Activated B cell treated with CpG ODN at 0.5 μM for 24 hours (primary cell): ENCODE results near the gene MMP17. TPM values are rescaled to one million over a fixed set of nuclear protein-coding genes. Genes with fewer than 3 reads are reported as not detected.

Source experiments
- ATAC-seq: fragments of 200-7000 bp; cut with Tn5 transposase; one replicate; pipeline ENCODE4 v1.10.0; 2021; ENCODE audit warnings: low read depth, mild to moderate bottlenecking, moderate library complexity
- CTCF ChIA-PET: fragments of 350-600 bp; sonication (Branson Sonifier 250); formaldehyde crosslinking; loops from one replicate; lab custom pipeline; 2021; ENCODE audit warnings: antibody characterized with exemption; lab: Charles Lee
- POLR2A ChIA-PET: fragments of 350-600 bp; sonication (Branson Sonifier 250); formaldehyde crosslinking; loops from one replicate; lab custom pipeline; 2021; ENCODE audit warnings: antibody characterized with exemption; lab: Charles Lee
- DNase-seq: peaks from one replicate; pipeline ENCODE4 v3.0.0; 2022
- H3K27ac Mint-ChIP-seq: one replicate; pipeline ENCODE4 v1.8.0; 2020; ENCODE audit warnings: mixed read lengths
- H3K27me3 Mint-ChIP-seq: one replicate; pipeline ENCODE4 v1.8.0; 2021; ENCODE audit warnings: mixed read lengths
- H3K36me3 Mint-ChIP-seq: one replicate; pipeline ENCODE4 v1.8.0; 2021; ENCODE audit warnings: low read depth, mixed read lengths
- H3K4me1 Mint-ChIP-seq: one replicate; pipeline ENCODE4 v1.8.0; 2021; ENCODE audit warnings: mixed read lengths
- H3K4me3 Mint-ChIP-seq: one replicate; pipeline ENCODE4 v1.8.0; 2020; ENCODE audit warnings: mild to moderate bottlenecking, mixed read lengths
- H3K9me3 Mint-ChIP-seq: one replicate; pipeline ENCODE4 v1.8.0; 2020; ENCODE audit warnings: mixed read lengths
- intact Hi-C: fragments of 100-400 bp; cut with micrococcal nuclease; formaldehyde crosslinking; loops from one replicate; pipeline ENCODE4 v1.15.1; 2024
- total RNA-seq: library from RNA; stranded (reverse); gene quantifications from 2 replicates; pipeline ENCODE4 v1.2.3, GENCODE V29; 2022
- TF ChIP-seq, protein P1 (sequence below): fragments of 200-600 bp; IDR thresholded peaks from one replicate; pipeline ENCODE4 v1.8.0; 2022; ENCODE audit warnings: antibody characterized with exemption, mild to moderate bottlenecking

Gene MMP17
- total RNA-seq, 1 donor from 2014 or later, result 11.3 TPM

DNA sequence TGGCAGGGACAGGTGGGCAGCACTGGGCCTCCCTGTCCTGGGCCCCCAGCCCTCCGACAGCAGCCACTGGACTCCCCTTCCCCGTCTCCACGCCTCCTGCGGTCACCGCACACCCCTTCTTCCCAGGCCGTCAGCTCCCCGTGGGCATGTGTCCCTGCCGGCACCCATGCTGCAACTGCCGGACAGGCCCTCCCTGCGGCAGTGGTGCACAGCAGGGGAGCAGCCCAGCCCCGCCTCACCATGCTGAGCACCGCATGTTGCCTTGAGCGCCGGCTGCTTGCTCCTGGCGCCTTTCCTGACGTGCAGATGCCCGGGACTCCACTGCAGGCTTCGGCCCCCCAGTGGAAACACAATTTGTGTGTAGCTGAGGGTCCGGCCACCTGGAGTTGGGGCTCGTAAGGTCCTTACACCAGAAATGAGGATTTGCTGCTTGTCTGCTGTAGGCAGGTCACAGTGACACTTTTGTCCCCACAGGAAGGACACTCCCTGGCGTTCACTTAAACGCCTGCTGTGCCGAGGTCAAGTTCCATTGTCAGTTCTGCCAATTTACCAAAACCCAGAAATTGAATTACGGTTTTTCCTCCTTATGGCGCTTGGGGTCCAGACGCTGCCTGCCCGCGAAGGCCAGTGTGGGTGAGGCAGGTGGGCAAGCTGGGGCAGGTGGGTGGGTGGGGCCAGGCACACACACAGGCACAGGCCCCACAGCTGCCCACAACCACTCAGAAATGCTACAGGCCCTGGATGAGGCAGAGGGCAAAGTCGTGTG is 28.2 kb upstream of the MMP17 start:
- H3K36me3 Mint-ChIP-seq, result peaks cover 68% of the 10 kb centered on the region
- intact Hi-C loops, result no loop called here
- TF ChIP-seq, protein P1, sequence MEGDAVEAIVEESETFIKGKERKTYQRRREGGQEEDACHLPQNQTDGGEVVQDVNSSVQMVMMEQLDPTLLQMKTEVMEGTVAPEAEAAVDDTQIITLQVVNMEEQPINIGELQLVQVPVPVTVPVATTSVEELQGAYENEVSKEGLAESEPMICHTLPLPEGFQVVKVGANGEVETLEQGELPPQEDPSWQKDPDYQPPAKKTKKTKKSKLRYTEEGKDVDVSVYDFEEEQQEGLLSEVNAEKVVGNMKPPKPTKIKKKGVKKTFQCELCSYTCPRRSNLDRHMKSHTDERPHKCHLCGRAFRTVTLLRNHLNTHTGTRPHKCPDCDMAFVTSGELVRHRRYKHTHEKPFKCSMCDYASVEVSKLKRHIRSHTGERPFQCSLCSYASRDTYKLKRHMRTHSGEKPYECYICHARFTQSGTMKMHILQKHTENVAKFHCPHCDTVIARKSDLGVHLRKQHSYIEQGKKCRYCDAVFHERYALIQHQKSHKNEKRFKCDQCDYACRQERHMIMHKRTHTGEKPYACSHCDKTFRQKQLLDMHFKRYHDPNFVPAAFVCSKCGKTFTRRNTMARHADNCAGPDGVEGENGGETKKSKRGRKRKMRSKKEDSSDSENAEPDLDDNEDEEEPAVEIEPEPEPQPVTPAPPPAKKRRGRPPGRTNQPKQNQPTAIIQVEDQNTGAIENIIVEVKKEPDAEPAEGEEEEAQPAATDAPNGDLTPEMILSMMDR, result no peak
- no peak for ATAC-seq
- ChIA-PET CTCF (no interaction called here), POLR2A (no interaction called here)
- H3K4me3 Mint-ChIP-seq, result no peak overlapping the region
- peaks cover 26% of the 10 kb centered on the region for H3K4me1 Mint-ChIP-seq
- H3K9me3 Mint-ChIP-seq, result no peaks in the 10 kb centered on the region
- no peaks in the 10 kb centered on the region for H3K27me3 Mint-ChIP-seq
- no peak overlapping the region for H3K27ac Mint-ChIP-seq
- DNase-seq, result no peak

- H3K9me3 Mint-ChIP-seq, result no peaks in the 10 kb centered on the region
- DNase-seq (no peak), ATAC-seq (no peak)
- TF ChIP-seq, protein P1, result no peak
- H3K36me3 Mint-ChIP-seq, result peaks cover 63% of the 10 kb centered on the region
- H3K4me3 Mint-ChIP-seq, result no peak overlapping the region
- H3K27me3 Mint-ChIP-seq, result no peaks in the 10 kb centered on the region
- CTCF ChIA-PET, result no interaction called here
- POLR2A ChIA-PET, result no interaction called here
- intact Hi-C loops, result no loop called here
- H3K27ac Mint-ChIP-seq, result no peak overlapping the region
- peaks cover 22% of the 10 kb centered on the region for H3K4me1 Mint-ChIP-seq
These were observed 27.5 kb upstream of the MMP17 start for GRCh38 chr12:131800594-131801135.

DNA sequence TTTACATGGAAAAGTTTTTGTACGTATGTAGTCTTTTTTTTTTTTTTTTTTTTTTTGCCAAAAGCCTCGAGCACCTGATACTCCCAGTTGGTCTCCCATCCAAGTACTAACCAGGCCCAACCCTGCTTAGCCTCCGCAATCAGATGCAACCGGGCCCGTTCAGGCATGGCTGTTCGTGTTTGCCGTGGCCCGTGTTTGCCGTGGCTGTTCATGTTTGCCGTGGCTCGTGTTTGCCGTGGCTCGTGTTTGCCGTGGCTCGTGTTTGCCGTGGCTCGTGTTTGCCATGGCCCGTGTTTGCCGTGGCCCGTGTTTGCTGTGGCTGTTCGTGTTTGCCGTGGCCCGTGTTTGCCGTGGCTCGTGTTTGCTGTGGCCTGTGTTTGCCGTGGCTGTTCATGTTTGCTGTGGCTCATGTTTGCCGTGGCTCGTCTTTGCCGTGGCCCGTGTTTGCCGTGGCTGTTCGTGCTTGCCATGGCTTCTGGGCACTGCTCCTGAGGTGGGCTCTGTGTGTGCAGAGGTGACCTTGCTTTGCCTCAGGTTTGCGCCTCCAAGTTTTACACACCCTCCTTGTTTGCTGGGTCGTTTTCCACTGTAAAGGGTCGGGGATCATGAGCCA is 26.8 kb upstream of the MMP17 start:
- ChIA-PET POLR2A (no interaction called here), CTCF (no interaction called here)
- ATAC-seq (no peak), DNase-seq (no peak)
- H3K4me3 Mint-ChIP-seq, result no peak overlapping the region
- H3K27me3 Mint-ChIP-seq, result no peaks in the 10 kb centered on the region
- no peaks in the 10 kb centered on the region for H3K9me3 Mint-ChIP-seq
- peaks cover 59% of the 10 kb centered on the region for H3K36me3 Mint-ChIP-seq
- H3K4me1 Mint-ChIP-seq, result peaks cover 16% of the 10 kb centered on the region
- TF ChIP-seq, protein P1, result no peak
- intact Hi-C loops, result no loop called here
- H3K27ac Mint-ChIP-seq, result no peak overlapping the region

GRCh38 chr12:131803961-131804521 is 24.2 kb upstream of the MMP17 start:
- intact Hi-C loops, result no loop called here
- Mint-ChIP-seq H3K27me3 (no peaks in the 10 kb centered on the region), H3K4me1 (peaks cover 10% of the 10 kb centered on the region), H3K9me3 (no peaks in the 10 kb centered on the region), H3K36me3 (peaks cover 38% of the 10 kb centered on the region), H3K27ac (no peak overlapping the region), H3K4me3 (no peak overlapping the region)
- ATAC-seq (no peak), DNase-seq (no peak)
- ChIA-PET POLR2A (interaction anchor here (1.2 kb wide), 1 partner anchor 31 kb away, joined by 6 read pairs; no protein-coding TSS in a partner anchor), CTCF (no interaction called here)
- TF ChIP-seq, protein P1, result no peak

DNA sequence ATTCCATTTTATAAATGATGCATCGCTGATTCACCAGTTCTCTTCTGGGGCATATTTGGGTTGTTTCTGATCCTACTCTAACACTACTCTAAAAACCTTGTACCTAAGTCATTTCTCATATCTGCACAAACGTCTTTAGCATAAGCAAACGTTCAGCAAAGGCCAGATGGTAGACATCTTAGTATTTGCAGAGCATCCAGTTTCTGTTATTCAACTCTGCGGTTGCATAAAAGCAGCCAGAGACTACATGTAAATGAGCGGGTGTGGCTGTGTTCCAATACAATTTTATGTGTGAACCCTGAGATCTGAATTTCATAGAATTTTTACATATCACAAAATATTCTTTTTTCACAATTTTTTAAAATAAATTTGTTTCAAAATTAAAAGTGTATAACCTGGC is 22.8 kb upstream of the MMP17 start:
- no peaks in the 10 kb centered on the region for H3K9me3 Mint-ChIP-seq
- ChIA-PET CTCF (no interaction called here), POLR2A (no interaction called here)

More for the DNA sequence above, 22.8 kb upstream of the MMP17 start:
- peaks cover 24% of the 10 kb centered on the region for H3K36me3 Mint-ChIP-seq
- H3K27ac Mint-ChIP-seq, result no peak overlapping the region
- intact Hi-C loops, result no loop called here
- DNase-seq (no peak), ATAC-seq (no peak)
- TF ChIP-seq, protein P1, result no peak
- no peaks in the 10 kb centered on the region for H3K27me3 Mint-ChIP-seq
- H3K4me3 Mint-ChIP-seq, result no peak overlapping the region
- H3K4me1 Mint-ChIP-seq, result peaks cover 8% of the 10 kb centered on the region
